Measurements from ENCODE around the gene C11orf71.

- TF ChIP-seq POLR2AphosphoS5 (IDR thresholded peaks at IDR 0.05) (no peak), POLR2A (IDR thresholded peaks at IDR 0.05) (no peak)
These were observed 12.6 kb upstream of the C11orf71 start for GRCh38 chr11:114412946-114413345.
